H1 (cell line): ENCODE measurements around the gene NDC1. TPM values are rescaled to one million over a fixed set of nuclear protein-coding genes. Genes with fewer than 3 reads are reported as not detected.

Experiments
- CTCF ChIA-PET: fragments of 300-600 bp; sonication (Branson Sonifier 250); formaldehyde crosslinking; loops from one replicate; lab custom pipeline; 2021; ENCODE audit not compliant: partially characterized antibody; lab: Charles Lee
- POLR2A ChIA-PET: fragments of 300-600 bp; sonication (Branson Sonifier 250); formaldehyde crosslinking; loops from one replicate; lab custom pipeline; 2021; ENCODE audit warnings: inconsistent platforms; ENCODE audit not compliant: partially characterized antibody; lab: Charles Lee
- DNase-seq, 2 experiments: peaks; one replicate each; pipeline versions ENCODE4 v3.0.0 to v3.0.0-alpha.2; 2010 to 2022; ENCODE audit warnings: low spot score in 2 of 2, low read depth in 1 of 2, mixed read lengths in 1 of 2
- FAIRE-seq: peaks from 2 replicates; lab custom pipeline; 2011; peaks lifted over from hg19 to GRCh38; lab: Jason Lieb, UNC
- H2AFZ ChIP-seq: 2 replicates; pipeline ENCODE4 v1.8.1; 2012; ENCODE audit warnings: low read length, inconsistent platforms
- H2AK5ac ChIP-seq: 2 replicates; pipeline ENCODE4 v1.6.1; 2013; ENCODE audit warnings: low read depth, low read length
- H2BK120ac ChIP-seq: replicated peaks from 2 replicates; pipeline ENCODE3; 2013; ENCODE audit warnings: low read depth, low read length, inconsistent platforms
- H2BK12ac ChIP-seq: 2 replicates; pipeline ENCODE4 v1.6.1; 2013; ENCODE audit warnings: low read depth, low read length
- H2BK15ac ChIP-seq: 2 replicates; pipeline ENCODE4 v1.6.1; 2013; ENCODE audit warnings: low read length
- H2BK20ac ChIP-seq: 2 replicates; pipeline ENCODE4 v1.6.1; 2013; ENCODE audit warnings: low read length
- H2BK5ac ChIP-seq: 2 replicates; pipeline ENCODE4 v1.6.1; 2013; ENCODE audit warnings: low read depth, low read length
- H3K14ac ChIP-seq: 2 replicates; pipeline ENCODE4 v1.6.1; 2013; ENCODE audit warnings: inconsistent platforms; ENCODE audit not compliant: insufficient read length
- H3K18ac ChIP-seq: 2 replicates; pipeline ENCODE4 v1.6.1; 2013; ENCODE audit warnings: low read length; ENCODE audit errors: extremely low read depth
- H3K23ac ChIP-seq: 2 replicates; pipeline ENCODE4 v1.6.1; 2013; ENCODE audit warnings: inconsistent platforms; ENCODE audit not compliant: insufficient read length
- H3K23me2 ChIP-seq: 2 replicates; pipeline ENCODE4 v1.6.1; 2013; ENCODE audit warnings: low read depth, low read length
- H3K27ac ChIP-seq: 2 replicates; pipeline ENCODE4 v1.6.1; 2011; ENCODE audit warnings: low read depth, low read length, inconsistent platforms
- H3K27me3 ChIP-seq, 4 experiments: replicated peaks in 1 of 4; 1 replicate in 1 of 4; 2 replicates in 3 of 4; pipeline versions ENCODE4 v1.6.1 to v1.8.1; 2011 to 2013; ENCODE audit warnings: low read length in 3 of 4, mild to moderate bottlenecking in 3 of 4, inconsistent platforms in 2 of 4, mixed read lengths in 2 of 4, moderate library complexity in 1 of 4; ENCODE audit not compliant: control insufficient read depth in 3 of 4, insufficient read depth in 3 of 4; ENCODE audit errors: extremely low read depth in 1 of 4
- H3K36me3 ChIP-seq, 4 experiments: 2 replicates each; pipeline versions ENCODE4 v1.6.1 to v1.8.1; 2011 to 2013; ENCODE audit warnings: mild to moderate bottlenecking in 4 of 4, low read length in 3 of 4, moderate library complexity in 2 of 4, control low read depth in 1 of 4, inconsistent platforms in 1 of 4; ENCODE audit not compliant: insufficient read depth in 4 of 4, control insufficient read depth in 2 of 4
- H3K4ac ChIP-seq: replicated peaks from 2 replicates; pipeline ENCODE3; 2013; ENCODE audit warnings: low read length, low read depth, mixed read lengths, inconsistent platforms; ENCODE audit not compliant: insufficient read length
- H3K4me1 ChIP-seq, 4 experiments: replicated peaks in 1 of 4; 1 replicate in 1 of 4; 2 replicates in 3 of 4; pipeline versions ENCODE4 v1.6.1 to v1.8.1; 2011 to 2013; ENCODE audit warnings: low read length in 3 of 4, inconsistent platforms in 2 of 4, mixed read lengths in 1 of 4; ENCODE audit not compliant: insufficient read depth in 4 of 4, control insufficient read depth in 3 of 4
- H3K4me2 ChIP-seq, 2 experiments: 2 replicates each; pipeline versions ENCODE4 v1.6.1 to v1.8.1; 2011 to 2013; ENCODE audit warnings: low read depth in 2 of 2, low read length in 2 of 2, control low read depth in 1 of 2, inconsistent platforms in 1 of 2, mild to moderate bottlenecking in 1 of 2; ENCODE audit not compliant: insufficient read depth in 1 of 2
- H3K4me3 ChIP-seq, 4 experiments: fragments of 200-600, 300-600 bp in 1 of 4; sonication (generic), shearing (Covaris generic), sonication (Bioruptor Twin) in 1 of 4; 2 replicates each; pipeline versions ENCODE4 v1.5.1 to v1.8.1; 2011 to 2016; ENCODE audit warnings: low read length in 4 of 4, low read depth in 3 of 4, control low read depth in 2 of 4, inconsistent platforms in 2 of 4, mild to moderate bottlenecking in 2 of 4, mixed read lengths in 1 of 4, moderate library complexity in 1 of 4; ENCODE audit not compliant: insufficient read depth in 2 of 4; ENCODE audit errors: extremely low read depth in 1 of 4
- H3K56ac ChIP-seq: replicated peaks from 2 replicates; pipeline ENCODE3; 2013; ENCODE audit warnings: low read depth, mild to moderate bottlenecking, mixed read lengths, low read length, inconsistent platforms; ENCODE audit not compliant: insufficient read length
- H3K79me1 ChIP-seq: 2 replicates; pipeline ENCODE4 v1.6.1; 2013; ENCODE audit warnings: low read depth, low read length, control low read depth
- H3K79me2 ChIP-seq, 2 experiments: 2 replicates each; pipeline versions ENCODE4 v1.6.1 to v1.8.1; 2012 to 2013; ENCODE audit warnings: low read length in 2 of 2, mild to moderate bottlenecking in 2 of 2, inconsistent platforms in 1 of 2; ENCODE audit not compliant: insufficient read depth in 2 of 2, control insufficient read depth in 1 of 2
- H3K9ac ChIP-seq, 4 experiments: replicated peaks in 1 of 4; 1 replicate in 1 of 4; 2 replicates in 3 of 4; pipeline versions ENCODE4 v1.6.1 to v1.8.1; 2011 to 2013; ENCODE audit warnings: low read depth in 3 of 4, low read length in 3 of 4, control low read depth in 2 of 4, mild to moderate bottlenecking in 2 of 4, moderate library complexity in 2 of 4, inconsistent platforms in 1 of 4; ENCODE audit errors: extremely low read depth in 1 of 4
- H3K9me3 ChIP-seq, 2 experiments: 2 replicates each; pipeline versions ENCODE4 v1.6.1 to v1.8.1; 2012 to 2013; ENCODE audit warnings: mild to moderate bottlenecking in 2 of 2, moderate library complexity in 2 of 2, control low read depth in 1 of 2, inconsistent platforms in 1 of 2, low read depth in 1 of 2, low read length in 1 of 2, mixed read lengths in 1 of 2; ENCODE audit not compliant: insufficient read depth in 2 of 2
- H4K20me1 ChIP-seq, 2 experiments: replicated peaks in 1 of 2; 2 replicates each; pipeline versions ENCODE3 to v1.8.1; 2011 to 2013; ENCODE audit warnings: inconsistent platforms in 2 of 2, low read length in 2 of 2, mild to moderate bottlenecking in 1 of 2; ENCODE audit not compliant: insufficient read depth in 2 of 2, control insufficient read depth in 1 of 2
- H4K5ac ChIP-seq: 2 replicates; pipeline ENCODE4 v1.6.1; 2013; ENCODE audit warnings: low read length, low read depth, mixed read lengths, inconsistent platforms; ENCODE audit not compliant: insufficient read length
- H4K8ac ChIP-seq: 2 replicates; pipeline ENCODE4 v1.8.0; 2013; ENCODE audit warnings: mild to moderate bottlenecking, moderate library complexity, low read length, inconsistent platforms; ENCODE audit not compliant: insufficient read depth; ENCODE audit errors: extremely low read depth
- H4K91ac ChIP-seq: replicated peaks from 2 replicates; pipeline ENCODE3; 2013; ENCODE audit warnings: low read length, mixed read lengths, inconsistent platforms; ENCODE audit not compliant: insufficient read length
- NANOG ChIP-seq: IDR thresholded peaks from 2 replicates; pipeline ENCODE4 v1.6.1; 2011; ENCODE audit warnings: low read length, low read depth, mild to moderate bottlenecking, inconsistent platforms; ENCODE audit not compliant: insufficient read depth, poor library complexity, severe bottlenecking
- WGBS, 2 experiments: shearing (Covaris generic) in 1 of 2; methylation state at CpG; one replicate each; pipeline versions ENCODE4 v1.1.6 to v1.1.7; 2013 to 2015; ENCODE audit warnings: low lambda C conversion rate in 2 of 2, mixed read lengths in 2 of 2, inconsistent platforms in 1 of 2, low coverage in 1 of 2, missing lambda C conversion rate in 1 of 2; ENCODE audit not compliant: insufficient replicate concordance in 2 of 2, insufficient coverage in 1 of 2, insufficient read length in 1 of 2; ENCODE audit errors: extremely low coverage in 1 of 2, missing lambda C conversion rate in 1 of 2; 5-methylcytosine and 5-hydroxymethylcytosine counted together
- polyA plus RNA-seq, 7 experiments: library from polyadenylated mRNA; depleted of rRNA in 3 of 7; stranded (reverse) in 5 of 7; unstranded in 2 of 7; fragments of >200 nt in 5 of 7; fragments of 200-250 nt in 2 of 7; gene quantifications; 1 replicate in 5 of 7; 2 replicates in 1 of 7; 4 replicates in 1 of 7; pipeline versions ENCODE4 v1.2.1 to v1.2.3, GENCODE V29; 2011 to 2013; ENCODE audit warnings: missing spikeins in 2 of 7, mixed read lengths in 2 of 7
- total RNA-seq: library from RNA; stranded (reverse); fragmentation: NEBNext Ultra II Directional; extraction: Animal tissue kit (Norgen Biotek cat#: 25700); gene quantifications from 2 replicates; pipeline ENCODE4 v1.2.1, GENCODE V29; 2021

Gene NDC1
- total and polyA plus RNA-seq, 2 of the 8 experiments (the other 6 are each of a cell fraction or from before 2014, with no cell fraction given), result 62.9 to 66.1 TPM

- Histone ChIP-seq H2AK5ac (no peak overlapping the region), H3K36me3 (peaks cover 0 to 3% (median 0%) of the 10 kb centered on the region in 4 experiments; a peak in 1 of 8 replicates), H3K4ac (no peak overlapping the region), H3K9me3 (no peaks in the 10 kb centered on the region), H3K18ac (no peak overlapping the region), H3K9ac (no peak overlapping the region), H3K79me1 (no peaks in the 10 kb centered on the region), H3K23ac (no peak overlapping the region), H3K56ac (no peak overlapping the region), H2BK20ac (no peak overlapping the region), H3K79me2 (no peaks in the 10 kb centered on the region), H4K5ac (no peak overlapping the region), H2BK15ac (no peak overlapping the region), H2BK12ac (no peak overlapping the region), H4K20me1 (peaks cover 0 to 11% of the 10 kb centered on the region in 2 experiments), H4K8ac (no peak overlapping the region), H3K4me1 (peaks cover 0 to 9% (median 3%) of the 10 kb centered on the region in 4 experiments; a peak in 5 of 7 replicates), H3K27me3 (peaks cover 41 to 51% (median 51%) of the 10 kb centered on the region in 4 experiments), H2BK120ac (no peak overlapping the region), H3K4me2 (no peak overlapping the region), H2AFZ (no peak overlapping the region), H3K23me2 (peaks cover 13% of the 10 kb centered on the region; the same call in 1 of the 2 replicates), H3K27ac (no peak overlapping the region), H3K14ac (no peak overlapping the region), H4K91ac (no peak overlapping the region), H3K4me3 (no peak overlapping the region), H2BK5ac (no peak overlapping the region)
- ChIA-PET CTCF (interaction anchor here (0.8 to 5.1 kb wide), 10 partner anchors 10 to 251 kb away, joined by 3 to 39 read pairs (median 4); no protein-coding TSS in a partner anchor), POLR2A (interaction anchor here (1.3 to 1.6 kb wide), 2 partner anchors 11 to 99 kb away, joined by 3 to 4 read pairs; no protein-coding TSS in a partner anchor)
- DNase-seq (no peak), FAIRE-seq (no peak)
- WGBS, 2 experiments, result 78% methylated on average over 5 of the region's 5 CpGs; no CpG with 5 or more reads in 1 of the 2 experiments
- no peak for TF ChIP-seq NANOG
These were observed 102.4 kb downstream of the NDC1 start for GRCh38 chr1:53735681-53736080.
